HepG2 (cell line): ENCODE measurements around the gene CPLX1. TPM values are rescaled to one million over a fixed set of nuclear protein-coding genes. Genes with fewer than 3 reads are reported as not detected.

ENCODE experiments used
- ATAC-seq: fragments of 200-7000 bp; cut with Tn5 transposase; 3 replicates; pipeline ENCODE4 v1.9.1; 2020; ENCODE audit warnings: mild to moderate bottlenecking, moderate library complexity
- BruUV-seq: library from RNA; stranded (reverse); fragments of 400-500 nt; replicated peaks from 2 replicates; lab custom pipeline; 2021; lab: Mats Ljungman, UMichigan
- CTCF ChIA-PET: fragments of 300-600 bp; formaldehyde crosslinking; extraction: SDS; loops from one replicate; lab custom pipeline; 2021; ENCODE audit warnings: low total read pairs, inconsistent platforms, low intra/inter-chr PET ratio; lab: Yijun Ruan, JAX
- POLR2A ChIA-PET: fragments of 350-600 bp; sonication (Branson Sonifier 250); formaldehyde crosslinking; loops from one replicate; lab custom pipeline; 2020; ENCODE audit warnings: antibody characterized with exemption, inconsistent platforms; lab: Yijun Ruan, JAX
- DNase-seq: peaks from one replicate; pipeline ENCODE4 v3.0.0-alpha.2; 2015; ENCODE audit warnings: low spot score
- FAIRE-seq: peaks from 3 replicates; lab custom pipeline; 2011; peaks lifted over from hg19 to GRCh38; lab: Jason Lieb, UNC
- H2AFZ ChIP-seq: one replicate; pipeline ENCODE4 v1.6.1; 2011; ENCODE audit warnings: low read length, inconsistent platforms
- H3K27ac ChIP-seq: fragments of 300-600 bp; 3 replicates; pipeline ENCODE4 v1.8.0; 2011; ENCODE audit warnings: mixed run types, mild to moderate bottlenecking, mixed read lengths, low read length, inconsistent platforms; ENCODE audit not compliant: insufficient read depth; ENCODE audit errors: extremely low read length
- H3K27me3 ChIP-seq, 2 experiments: fragments of 200-600 bp in 1 of 2; 2 replicates in 1 of 2; 3 replicates in 1 of 2; pipeline versions ENCODE4 v1.6.0 to v1.8.0; 2011; ENCODE audit warnings: low read length in 2 of 2, mild to moderate bottlenecking in 2 of 2, moderate library complexity in 2 of 2, inconsistent platforms in 1 of 2; ENCODE audit not compliant: insufficient read depth in 2 of 2, control insufficient read depth in 1 of 2
- H3K36me3 ChIP-seq, 2 experiments: fragments of 200-600 bp in 1 of 2; replicated peaks in 1 of 2; 2 replicates in 1 of 2; 3 replicates in 1 of 2; pipeline versions ENCODE4 v1.5.1 to v1.8.0; 2011; ENCODE audit warnings: low read length in 2 of 2, inconsistent platforms in 1 of 2; ENCODE audit not compliant: insufficient read depth in 2 of 2, control insufficient read depth in 1 of 2
- H3K4me1 ChIP-seq: 2 replicates; pipeline ENCODE4 v1.5.1; 2012; ENCODE audit warnings: low read length, inconsistent platforms; ENCODE audit not compliant: insufficient read depth
- H3K4me2 ChIP-seq: 2 replicates; pipeline ENCODE4 v1.6.0; 2011; ENCODE audit warnings: low read depth, low read length, inconsistent platforms
- H3K4me3 ChIP-seq, 3 experiments: fragments of 200-600 bp in 1 of 3; sonication (generic), shearing (Covaris generic) in 1 of 3; replicated peaks in 1 of 3; 2 replicates each; pipeline ENCODE4 v1.5.1; 2011 to 2016; ENCODE audit warnings: low read length in 3 of 3, inconsistent platforms in 2 of 3, low read depth in 2 of 3, mild to moderate bottlenecking in 2 of 3, control low read depth in 1 of 3, mixed read lengths in 1 of 3; ENCODE audit not compliant: insufficient read depth in 1 of 3
- H3K79me2 ChIP-seq: one replicate; pipeline ENCODE4 v1.6.1; 2011; ENCODE audit warnings: low read length, inconsistent platforms; ENCODE audit not compliant: insufficient read depth
- H3K9ac ChIP-seq: 2 replicates; pipeline ENCODE4 v1.6.0; 2011; ENCODE audit warnings: mild to moderate bottlenecking, low read depth, low read length, inconsistent platforms; ENCODE audit not compliant: insufficient read depth
- H3K9me3 ChIP-seq: 2 replicates; pipeline ENCODE4 v1.5.1; 2012; ENCODE audit warnings: mild to moderate bottlenecking, low read length
- H4K20me1 ChIP-seq: 2 replicates; pipeline ENCODE4 v1.6.0; 2011; ENCODE audit warnings: inconsistent platforms, mild to moderate bottlenecking, low read length, moderate library complexity; ENCODE audit not compliant: insufficient read depth
- EED ChIP-seq: sonication (generic); formaldehyde crosslinking; IDR thresholded peaks from 2 replicates; pipeline ENCODE4 v1.5.0; 2020; ENCODE audit warnings: mild to moderate bottlenecking, missing genetic modification reagents
- FOXA1 ChIP-seq, 2 experiments: fragments of 450-650 bp in 1 of 2; sonication (generic) in 1 of 2; formaldehyde crosslinking in 1 of 2; IDR thresholded peaks; 2 replicates each; pipeline versions ENCODE4 v1.4.0 to v1.6.1; 2016 to 2020; ENCODE audit warnings: missing genetic modification reagents in 1 of 2
- HMG20A ChIP-seq: IDR thresholded peaks from 2 replicates; pipeline ENCODE4 v1.6.1; 2016; ENCODE audit warnings: borderline replicate concordance
- JARID2 ChIP-seq: sonication (generic); formaldehyde crosslinking; IDR thresholded peaks from 2 replicates; pipeline ENCODE4 v1.8.1; 2023; ENCODE audit warnings: missing genetic modification reagents, inconsistent platforms; ENCODE audit not compliant: insufficient replicate concordance
- MLLT10 ChIP-seq: sonication (generic); formaldehyde crosslinking; IDR thresholded peaks from 2 replicates; pipeline ENCODE4 v1.4.0; 2020; ENCODE audit warnings: missing genetic modification reagents
- MTERF4 ChIP-seq: sonication (generic); formaldehyde crosslinking; IDR thresholded peaks from 2 replicates; pipeline ENCODE4 v1.8.0; 2023; ENCODE audit warnings: mild to moderate bottlenecking, missing genetic modification reagents
- PRDM15 ChIP-seq: sonication (generic); formaldehyde crosslinking; IDR thresholded peaks from 2 replicates; pipeline ENCODE4 v1.4.0; 2020; ENCODE audit warnings: missing genetic modification reagents
- STAT5B ChIP-seq: sonication (generic); formaldehyde crosslinking; IDR thresholded peaks from 2 replicates; pipeline ENCODE4 v1.4.0; 2020; ENCODE audit warnings: missing genetic modification reagents
- UBTF ChIP-seq: sonication (generic); formaldehyde crosslinking; IDR thresholded peaks from 2 replicates; pipeline ENCODE4 v1.4.0; 2020; ENCODE audit warnings: mild to moderate bottlenecking, missing genetic modification reagents
- ZBED4 ChIP-seq: sonication (generic); formaldehyde crosslinking; IDR thresholded peaks from 2 replicates; pipeline ENCODE4 v1.4.0; 2020; ENCODE audit warnings: missing genetic modification reagents, borderline replicate concordance
- ZBTB7A ChIP-seq: sonication (generic); formaldehyde crosslinking; IDR thresholded peaks from 2 replicates; pipeline ENCODE4 v1.8.0; 2022; ENCODE audit warnings: mild to moderate bottlenecking, missing genetic modification reagents
- ZNF24 ChIP-seq: fragments of 450-650 bp; IDR thresholded peaks from 2 replicates; pipeline ENCODE4 v1.6.1; 2017; ENCODE audit warnings: antibody characterized with exemption, mild to moderate bottlenecking
- ZSCAN12 ChIP-seq: sonication (generic); formaldehyde crosslinking; IDR thresholded peaks from 2 replicates; pipeline ENCODE4 v1.9.0; 2021; ENCODE audit warnings: mild to moderate bottlenecking, missing genetic modification reagents
- WGBS: methylation state at CpG from one replicate; pipeline ENCODE4 v1.1.6; 2017; ENCODE audit warnings: low lambda C conversion rate; 5-methylcytosine and 5-hydroxymethylcytosine counted together
- in situ Hi-C: cut with HindIII; loops from 2 replicates; pipeline ENCODE4 v1.10.0; 2017; ENCODE audit warnings: low pct_unique_long_range_greater_than_20kb; ENCODE audit not compliant: extremely low pct_ligation_motif_present
- intact Hi-C: fragments of 100-400 bp; cut with micrococcal nuclease; formaldehyde crosslinking; loops from one replicate; pipeline ENCODE4 v1.10.0; 2022; ENCODE audit not compliant: unreplicated experiment
- polyA plus RNA-seq, 8 experiments: library from polyadenylated mRNA; depleted of rRNA in 3 of 8; stranded (reverse) in 7 of 8; unstranded in 1 of 8; fragments of >200 nt; fragmentation: Illumina TruSeq in 4 of 8; extraction: Trizol in 4 of 8; gene quantifications; 2 replicates each; pipeline versions ENCODE4 v1.2.1 to v1.2.3, GENCODE V29; 2011 to 2016; ENCODE audit warnings: low read depth in 4 of 8, missing spikeins in 1 of 8, mixed read lengths in 1 of 8; ENCODE audit not compliant: insufficient read depth in 1 of 8
- total RNA-seq, 5 experiments: library from RNA; depleted of rRNA; stranded (reverse); fragments of >200 nt; fragmentation: Illumina TruSeq; extraction: Trizol; gene quantifications; 2 replicates each; pipeline ENCODE4 v1.2.3, GENCODE V29; 2016; ENCODE audit warnings: low read depth in 1 of 5

The CPLX1 gene
- total and polyA plus RNA-seq, 2 of the 13 experiments (the other 11 are each of a cell fraction or from before 2014, with no cell fraction given): 0.18 TPM

- no peak for TF ChIP-seq MTERF4
Observed at GRCh38 chr4:869776-870175, 43.8 kb upstream of the CPLX1 start (continued).

GRCh38 chr4:868421-868820 lies 42.5 kb upstream of the CPLX1 start:
- Histone ChIP-seq H3K4me3 (no peak overlapping the region), H3K4me1 (no peaks in the 10 kb centered on the region), H4K20me1 (no peaks in the 10 kb centered on the region), H2AFZ (no peak overlapping the region), H3K4me2 (no peak overlapping the region), H3K27me3 (no peaks in the 10 kb centered on the region), H3K9ac (no peak overlapping the region), H3K36me3 (peaks cover 15 to 32% of the 10 kb centered on the region in 2 experiments; a peak in 4 of 5 replicates), H3K27ac (no peak overlapping the region), H3K9me3 (no peaks in the 10 kb centered on the region), H3K79me2 (no peaks in the 10 kb centered on the region)
- intact Hi-C loops: no loop called here
- ChIA-PET CTCF (no interaction called here), POLR2A (no interaction called here)
- ATAC-seq (no peak), DNase-seq (no peak), FAIRE-seq (no peak)
- in situ Hi-C loops: no loop called here
- BruUV-seq: no TSS peak
- 98% methylated on average over 15 of the region's 21 CpGs for WGBS
- no peak for TF ChIP-seq PRDM15
- TF ChIP-seq UBTF (CRISPR knock-in tag): no peak
- TF ChIP-seq ZBTB7A (CRISPR knock-in tag): no peak
- no peak for TF ChIP-seq ZNF24
- no peak for TF ChIP-seq JARID2
- no peak for TF ChIP-seq FOXA1 (IDR thresholded peaks at IDR 0.05)
- TF ChIP-seq FOXA1 (CRISPR knock-in tag; IDR thresholded peaks at IDR 0.05): no peak
- TF ChIP-seq STAT5B: no peak
- no peak for TF ChIP-seq MLLT10
- TF ChIP-seq HMG20A: no peak
- no peak for TF ChIP-seq EED (CRISPR knock-in tag)
- TF ChIP-seq ZBED4: no peak
- no peak for TF ChIP-seq ZSCAN12
